Head of caudate nucleus (tissue), 42 donors: Measurements from ENCODE around the gene NRARP.

Experiments used
- DNase-seq, 42 donors: peaks; one replicate each; pipeline versions ENCODE4 v3.0.0 to v3.0.0-alpha.2; 2020 to 2021; ENCODE audit warnings: mixed read lengths in 7 of 42
- intact Hi-C: fragments of 100-400 bp; cut with DNase I; formaldehyde crosslinking; loops from one replicate; pipeline ENCODE4 v1.15.0; 2022

The NRARP gene

GRCh38 chr9:137313956-137314560 lies 12.0 kb upstream of the NRARP start:
- DNase-seq = peak in 5 of 42 donors; percentile 2 to 37 (median 25)
- intact Hi-C loops = no loop called here

GRCh38 chr9:137313326-137313936 lies 11.4 kb upstream of the NRARP start:
- peak in 6 of 42 donors; percentile 2 to 41 (median 14) for DNase-seq
- intact Hi-C loops = no loop called here

- intact Hi-C loops = no loop called here
- peak in 8 of 42 donors; percentile 2 to 37 (median 22) for DNase-seq
These were observed 10.8 kb upstream of the NRARP start for GRCh38 chr9:137312852-137313325.

- DNase-seq = peak in 6 of 42 donors; percentile 2 to 36 (median 14)
- intact Hi-C loops = no loop called here
These were observed 10.1 kb upstream of the NRARP start for GRCh38 chr9:137311986-137312851.

- peak in 9 of 42 donors; percentile 1 to 42 (median 13) for DNase-seq
These were observed 9.3 kb upstream of the NRARP start for GRCh38 chr9:137311171-137311985.

GRCh38 chr9:137310189-137311052 lies 8.3 kb upstream of the NRARP start:
- intact Hi-C loops = no loop called here
- DNase-seq = peak in 3 of 42 donors; percentile 8 to 30 (median 27)

More at GRCh38 chr9:137311171-137311985, 9.3 kb upstream of the NRARP start:
- intact Hi-C loops = no loop called here

- intact Hi-C loops = loop anchor here (10.0 kb wide), 1 partner anchor 115 kb away; the partner anchor contains the start of genes EXD3 and NOXA1
- DNase-seq = peak in 3 of 42 donors; percentile 7 to 40 (median 15)
These were observed 7.5 kb upstream of the NRARP start for GRCh38 chr9:137309368-137310188.

- intact Hi-C loops = loop anchor here (10.0 kb wide), 1 partner anchor 117 kb away; the partner anchor contains the start of genes EXD3 and NOXA1
- peak in 1 of 42 donors; percentile 43 for DNase-seq
These were observed 6.1 kb upstream of the NRARP start for GRCh38 chr9:137308057-137308619.

- peak in 3 of 42 donors; percentile 5 to 44 (median 13) for DNase-seq
These were observed 5.4 kb upstream of the NRARP start for GRCh38 chr9:137307255-137308056.

GRCh38 chr9:137306850-137307254 lies 4.8 kb upstream of the NRARP start:
- DNase-seq = peak in 1 of 42 donors; percentile 42
- intact Hi-C loops = loop anchor here (10.0 kb wide), 1 partner anchor 118 kb away; the partner anchor contains the start of genes EXD3 and NOXA1

More at GRCh38 chr9:137307255-137308056, 5.4 kb upstream of the NRARP start:
- intact Hi-C loops = loop anchor here (10.0 kb wide), 1 partner anchor 117 kb away; the partner anchor contains the start of genes EXD3 and NOXA1

- intact Hi-C loops = loop anchor here (10.0 kb wide), 1 partner anchor 119 kb away; the partner anchor contains the start of genes EXD3 and NOXA1
- DNase-seq = peak in 3 of 42 donors; percentile 5 to 37 (median 11)
These were observed 4.2 kb upstream of the NRARP start for GRCh38 chr9:137306066-137306849.

GRCh38 chr9:137305798-137306065 lies 3.7 kb upstream of the NRARP start:
- DNase-seq = no peak

GRCh38 chr9:137305060-137305797 lies 3.2 kb upstream of the NRARP start:
- peak in 12 of 42 donors; percentile 30 to 69 (median 52) for DNase-seq
- intact Hi-C loops = loop anchor here (10.0 kb wide), 1 partner anchor 120 kb away; the partner anchor contains the start of genes EXD3 and NOXA1

More at GRCh38 chr9:137305798-137306065, 3.7 kb upstream of the NRARP start:
- intact Hi-C loops = loop anchor here (10.0 kb wide), 1 partner anchor 119 kb away; the partner anchor contains the start of genes EXD3 and NOXA1
